Measurements from ENCODE around the gene SH3BP4.

Gene SH3BP4

DNA sequence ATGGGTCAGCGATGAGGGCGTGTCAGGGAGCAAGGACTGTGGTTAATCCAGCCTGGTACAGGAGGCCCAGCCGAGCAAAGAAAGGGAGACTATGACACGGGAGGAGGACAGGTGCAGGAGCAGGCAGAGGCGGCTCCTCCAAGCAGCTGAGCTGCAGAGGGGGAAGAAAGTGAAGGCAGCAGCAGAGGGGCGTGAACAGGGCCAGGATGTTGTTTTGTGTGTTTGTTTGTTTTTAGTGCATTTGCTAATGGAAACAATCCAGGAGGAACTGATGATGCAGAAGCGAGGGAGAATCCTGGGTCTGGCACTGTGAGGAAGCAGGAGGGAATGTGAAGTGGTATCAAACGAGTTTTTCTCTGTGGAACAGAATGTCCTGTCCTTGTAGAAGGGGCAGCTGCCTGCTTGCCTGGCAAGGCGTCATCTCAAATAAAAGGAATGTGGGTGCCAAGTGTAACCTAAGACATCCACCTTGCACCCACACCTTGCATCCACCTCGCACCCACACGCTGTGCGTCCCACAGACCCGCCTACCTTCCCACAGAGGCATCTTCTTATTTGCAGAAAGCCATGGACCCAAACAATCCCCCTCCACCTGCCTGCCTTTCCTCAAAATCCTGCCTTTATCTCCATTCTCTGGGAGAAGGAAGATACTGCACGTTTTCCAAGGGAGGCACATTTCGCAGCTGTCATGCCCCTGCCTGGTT, 134.8 kb downstream of the SH3BP4 start:
- H3K4me3 ChIP-seq (ENCODE audit: low read depth, low read length), result no peak overlapping the region
- TF ChIP-seq, protein P1, sequence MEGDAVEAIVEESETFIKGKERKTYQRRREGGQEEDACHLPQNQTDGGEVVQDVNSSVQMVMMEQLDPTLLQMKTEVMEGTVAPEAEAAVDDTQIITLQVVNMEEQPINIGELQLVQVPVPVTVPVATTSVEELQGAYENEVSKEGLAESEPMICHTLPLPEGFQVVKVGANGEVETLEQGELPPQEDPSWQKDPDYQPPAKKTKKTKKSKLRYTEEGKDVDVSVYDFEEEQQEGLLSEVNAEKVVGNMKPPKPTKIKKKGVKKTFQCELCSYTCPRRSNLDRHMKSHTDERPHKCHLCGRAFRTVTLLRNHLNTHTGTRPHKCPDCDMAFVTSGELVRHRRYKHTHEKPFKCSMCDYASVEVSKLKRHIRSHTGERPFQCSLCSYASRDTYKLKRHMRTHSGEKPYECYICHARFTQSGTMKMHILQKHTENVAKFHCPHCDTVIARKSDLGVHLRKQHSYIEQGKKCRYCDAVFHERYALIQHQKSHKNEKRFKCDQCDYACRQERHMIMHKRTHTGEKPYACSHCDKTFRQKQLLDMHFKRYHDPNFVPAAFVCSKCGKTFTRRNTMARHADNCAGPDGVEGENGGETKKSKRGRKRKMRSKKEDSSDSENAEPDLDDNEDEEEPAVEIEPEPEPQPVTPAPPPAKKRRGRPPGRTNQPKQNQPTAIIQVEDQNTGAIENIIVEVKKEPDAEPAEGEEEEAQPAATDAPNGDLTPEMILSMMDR (IDR thresholded peaks at IDR 0.05; ENCODE audit: low read depth, low read length, missing control alignments), result no peak
- no peak for DNase-seq (ENCODE audit: low read depth)

DNA sequence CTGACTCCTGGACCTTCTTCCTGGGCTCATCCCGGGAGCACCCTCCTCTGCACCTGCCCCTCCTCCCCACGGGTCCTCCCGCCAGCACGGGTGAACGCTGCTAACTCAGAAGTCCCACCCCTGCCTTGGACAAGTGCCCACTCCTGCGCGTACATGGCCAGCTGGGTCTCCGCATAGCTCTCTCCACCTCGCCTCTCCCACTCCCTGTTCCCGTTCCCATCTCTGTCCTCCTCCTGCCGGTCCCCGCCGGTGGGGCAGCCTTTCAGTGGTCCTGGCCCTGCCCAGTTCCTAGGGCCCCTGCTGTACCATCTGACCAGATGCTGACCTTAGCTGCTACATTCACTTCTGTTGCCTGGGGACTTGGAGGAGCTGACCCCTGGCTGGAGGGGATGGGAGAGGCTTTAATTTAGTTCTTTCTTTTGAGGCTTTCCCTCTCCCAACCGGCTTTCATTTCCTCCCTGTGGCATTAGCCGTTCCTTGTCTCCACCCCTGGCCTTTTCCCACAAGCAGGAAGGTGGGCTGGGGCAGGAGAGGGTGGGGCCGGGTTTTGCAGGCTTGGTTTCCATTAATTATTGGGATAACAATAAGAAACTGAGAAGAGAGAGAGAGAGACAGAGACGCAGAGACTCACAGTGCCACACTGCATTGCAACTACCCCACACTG, 136.1 kb downstream of the SH3BP4 start:
- no peak overlapping the region for H3K4me3 ChIP-seq (ENCODE audit: low read depth, low read length)
- DNase-seq (ENCODE audit: low read depth), result no peak
- TF ChIP-seq, protein P1 (IDR thresholded peaks at IDR 0.05; ENCODE audit: low read depth, low read length, missing control alignments), result no peak

DNA sequence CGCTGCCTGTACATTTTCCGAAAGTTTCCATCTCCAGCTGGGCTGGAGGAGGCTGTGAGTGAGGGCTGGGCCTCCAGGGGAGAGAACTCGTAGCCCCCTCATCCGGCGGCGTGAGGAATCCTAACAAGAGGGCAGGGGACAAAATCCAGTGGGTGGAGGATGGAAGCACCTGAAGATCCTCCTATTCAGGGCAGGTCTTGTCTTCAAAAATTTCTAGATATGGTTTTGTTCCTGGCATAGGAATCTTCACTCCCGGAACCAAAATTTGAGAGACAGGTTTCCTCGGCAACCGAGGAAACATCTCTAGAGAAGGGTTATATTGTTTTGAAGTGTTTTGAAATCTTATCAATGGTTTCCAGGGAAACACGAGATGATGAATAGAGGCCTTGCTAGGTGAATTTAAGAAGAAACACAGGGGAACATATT, 136.7 kb downstream of the SH3BP4 start:
- TF ChIP-seq, protein P1 (IDR thresholded peaks at IDR 0.05; ENCODE audit: low read depth, low read length, missing control alignments), result no peak
- no peak for DNase-seq (ENCODE audit: low read depth)
- no peak overlapping the region for H3K4me3 ChIP-seq (ENCODE audit: low read depth, low read length)

DNA sequence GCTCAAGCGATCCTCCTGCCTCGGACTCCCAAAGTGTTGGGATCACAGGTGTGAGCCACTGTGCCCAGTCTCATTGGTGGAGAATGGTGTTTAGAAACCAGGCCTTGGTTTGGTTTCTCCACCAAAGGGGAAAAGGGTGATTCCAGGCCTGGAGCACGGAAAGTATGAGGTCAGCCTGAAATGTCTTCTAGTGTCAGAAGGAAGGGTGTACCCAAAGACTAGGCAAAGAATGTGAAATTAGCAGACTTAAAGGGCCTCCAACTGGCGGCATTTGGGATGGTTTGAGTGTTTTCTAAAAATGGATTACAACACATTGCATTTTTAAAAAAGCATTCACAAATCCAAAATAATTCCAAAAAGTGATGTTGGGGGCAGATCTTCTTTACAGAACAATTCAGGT, 139.6 kb downstream of the SH3BP4 start:
- TF ChIP-seq, protein P1 (IDR thresholded peaks at IDR 0.05; ENCODE audit: low read depth, low read length, missing control alignments), result no peak
- no peak overlapping the region for H3K4me3 ChIP-seq (ENCODE audit: low read depth, low read length)
- DNase-seq (ENCODE audit: low read depth), result no peak

DNA sequence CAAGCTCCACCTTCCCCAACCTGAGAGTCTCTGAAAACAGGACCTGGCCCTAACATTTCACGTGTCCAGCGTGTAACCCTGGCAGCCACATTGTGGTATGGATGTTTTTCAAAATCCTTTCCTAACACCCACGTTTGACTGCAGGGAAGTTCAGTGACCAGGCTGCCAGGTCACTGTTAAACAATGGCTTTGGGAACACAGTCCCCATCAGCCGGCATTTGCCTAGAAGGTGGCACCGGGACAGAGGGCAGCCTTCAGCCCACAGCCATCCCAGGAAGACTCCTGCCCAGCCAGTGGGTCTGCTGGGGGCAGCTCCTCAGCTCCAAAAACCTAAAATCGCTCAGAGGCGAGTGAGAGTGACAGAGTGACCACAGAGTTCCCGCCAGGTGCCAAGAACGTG, 140.2 kb downstream of the SH3BP4 start:
- no peak overlapping the region for H3K4me3 ChIP-seq (ENCODE audit: low read depth, low read length)
- TF ChIP-seq, protein P1 (IDR thresholded peaks at IDR 0.05; ENCODE audit: low read depth, low read length, missing control alignments), result no peak
- no peak for DNase-seq (ENCODE audit: low read depth)

DNA sequence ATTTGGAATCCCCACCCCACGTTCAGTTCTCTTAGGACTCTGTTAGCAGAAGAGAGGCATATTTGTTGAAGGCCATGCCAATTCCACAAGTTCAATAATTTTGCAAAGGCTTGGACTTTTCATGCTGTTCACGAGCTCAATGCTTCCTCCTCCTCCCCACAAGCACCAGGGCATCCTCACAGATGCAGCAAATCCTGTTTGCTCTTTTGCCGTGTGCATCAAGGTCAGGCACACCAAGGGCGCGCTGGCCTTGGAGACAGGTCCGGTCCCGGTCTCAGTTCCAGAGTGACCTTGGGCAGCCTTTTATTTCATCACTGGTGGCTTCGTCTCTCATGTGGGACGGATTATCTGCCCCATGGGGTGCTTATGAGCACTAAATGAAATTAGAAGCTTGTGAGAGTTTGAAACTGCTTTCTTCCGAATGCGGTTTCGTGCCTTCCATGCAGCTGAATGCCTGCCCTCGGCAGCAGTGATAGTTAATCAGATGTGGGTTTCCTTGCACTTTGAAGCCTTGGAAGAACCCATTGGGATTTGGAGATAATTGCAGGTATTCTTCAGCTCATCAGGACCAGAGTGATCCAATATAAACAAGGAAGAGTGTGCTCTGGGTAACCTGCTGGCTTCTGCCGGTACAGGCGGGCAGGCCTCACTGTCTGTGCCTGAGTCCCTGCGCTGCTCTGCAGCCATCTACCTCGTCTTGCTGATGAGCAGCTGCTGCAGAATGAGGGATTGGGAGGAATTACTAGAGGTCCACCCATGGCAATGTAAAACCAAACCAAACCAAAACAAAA, 140.8 kb downstream of the SH3BP4 start:
- TF ChIP-seq, protein P1 (IDR thresholded peaks at IDR 0.05; ENCODE audit: low read depth, low read length, missing control alignments), result no peak
- no peak for DNase-seq (ENCODE audit: low read depth)
- H3K4me3 ChIP-seq (ENCODE audit: low read depth, low read length), result no peak overlapping the region

Data from GM12864 (cell line).